Keratinocyte (primary cell): ENCODE data around the gene DFFB. TPM values are rescaled to one million over a fixed set of nuclear protein-coding genes. Genes with fewer than 3 reads are reported as not detected.

ENCODE experiments used
- DNase-seq: peaks from one replicate; pipeline ENCODE4 v3.0.0-alpha.2; 2011; ENCODE audit warnings: low read depth, missing footprints, low spot score
- FAIRE-seq: peaks from 2 replicates; lab custom pipeline; 2011; peaks lifted over from hg19 to GRCh38; lab: Jason Lieb, UNC
- H2AFZ ChIP-seq: 2 replicates; pipeline ENCODE4 v1.6.0; 2012; ENCODE audit warnings: low read length, control low read depth, inconsistent platforms; ENCODE audit not compliant: control insufficient read depth
- H3K27ac ChIP-seq: 2 replicates; pipeline ENCODE4 v1.5.1; 2011; ENCODE audit warnings: low read length; ENCODE audit not compliant: control insufficient read depth, insufficient read depth
- H3K27me3 ChIP-seq: 3 replicates; pipeline ENCODE4 v1.6.0; 2011; ENCODE audit warnings: low read length; ENCODE audit not compliant: control insufficient read depth, insufficient read depth; ENCODE audit errors: extremely low read depth
- H3K36me3 ChIP-seq, 2 experiments: 2 replicates in 1 of 2; 3 replicates in 1 of 2; pipeline ENCODE4 v1.5.1; 2011; ENCODE audit warnings: low read length in 2 of 2, mild to moderate bottlenecking in 1 of 2; ENCODE audit not compliant: control insufficient read depth in 2 of 2, insufficient read depth in 2 of 2; ENCODE audit errors: extremely low read depth in 1 of 2
- H3K4me1 ChIP-seq: 3 replicates; pipeline ENCODE4 v1.5.1; 2011; ENCODE audit warnings: low read length; ENCODE audit not compliant: control insufficient read depth, insufficient read depth; ENCODE audit errors: extremely low read depth
- H3K4me2 ChIP-seq: 3 replicates; pipeline ENCODE4 v1.6.0; 2011; ENCODE audit warnings: low read depth, low read length; ENCODE audit not compliant: control insufficient read depth, insufficient read depth; ENCODE audit errors: extremely low read depth
- H3K4me3 ChIP-seq, 3 experiments: fragments of 200-600 bp in 1 of 3; sonication (generic) in 1 of 3; 2 replicates in 2 of 3; 3 replicates in 1 of 3; pipeline ENCODE4 v1.5.1; 2011 to 2016; ENCODE audit warnings: low read length in 3 of 3, mild to moderate bottlenecking in 3 of 3, control low read depth in 2 of 3, inconsistent platforms in 1 of 3, low read depth in 1 of 3, mixed read lengths in 1 of 3, mixed run types in 1 of 3, moderate library complexity in 1 of 3; ENCODE audit not compliant: control insufficient read depth in 2 of 3, insufficient read depth in 2 of 3; ENCODE audit errors: extremely low read depth in 1 of 3
- H3K79me2 ChIP-seq: 2 replicates; pipeline ENCODE4 v1.6.0; 2012; ENCODE audit warnings: low read length; ENCODE audit not compliant: control insufficient read depth, insufficient read depth
- H3K9ac ChIP-seq: 3 replicates; pipeline ENCODE4 v1.6.0; 2011; ENCODE audit warnings: low read length; ENCODE audit not compliant: control insufficient read depth, insufficient read depth; ENCODE audit errors: extremely low read depth
- H3K9me1 ChIP-seq: 3 replicates; pipeline ENCODE4 v1.6.0; 2011; ENCODE audit warnings: low read length; ENCODE audit not compliant: control insufficient read depth, insufficient read depth; ENCODE audit errors: extremely low read depth
- H3K9me3 ChIP-seq: 2 replicates; pipeline ENCODE4 v1.5.1; 2012; ENCODE audit warnings: low read depth, low read length; ENCODE audit not compliant: control insufficient read depth
- H4K20me1 ChIP-seq: 3 replicates; pipeline ENCODE4 v1.6.0; 2011; ENCODE audit warnings: low read length; ENCODE audit not compliant: control insufficient read depth, insufficient read depth; ENCODE audit errors: extremely low read depth
- CTCF ChIP-seq, 3 experiments: IDR thresholded peaks in 1 of 3; conservative IDR thresholded peaks in 1 of 3; optimal IDR thresholded peaks in 1 of 3; 2 replicates in 2 of 3; 3 replicates in 1 of 3; pipeline versions ENCODE3 to v1.5.1; 2011; ENCODE audit warnings: low read length in 3 of 3, mild to moderate bottlenecking in 3 of 3, moderate library complexity in 2 of 3, control low read depth in 1 of 3, inconsistent platforms in 1 of 3; ENCODE audit not compliant: insufficient read depth in 2 of 3; ENCODE audit errors: extremely low read depth in 1 of 3
- EZH2 ChIP-seq: IDR thresholded peaks from one replicate; pipeline ENCODE4 v1.6.1; 2012; ENCODE audit warnings: inconsistent platforms, mild to moderate bottlenecking, low read length, moderate library complexity
- dilution Hi-C: fragments of 300-500 bp; cut with MboI; formaldehyde crosslinking; loops from one replicate; pipeline ENCODE4 v1.7.0; 2020; ENCODE audit warnings: low sequenced_read_pairs; ENCODE audit not compliant: extremely low pct_ligation_motif_present
- polyA plus RNA-seq, 5 experiments: library from polyadenylated mRNA; depleted of rRNA in 3 of 5; stranded (reverse) in 3 of 5; stranded (forward) in 1 of 5; unstranded in 1 of 5; fragments of >200 nt; gene quantifications; 1 replicate in 1 of 5; 2 replicates in 3 of 5; 3 replicates in 1 of 5; pipeline versions ENCODE4 v1.2.1 to v1.2.3, GENCODE V29; 2011 to 2012; ENCODE audit warnings: missing spikeins in 2 of 5, low read depth in 1 of 5, low replicate concordance in 1 of 5

Gene DFFB
- polyA plus RNA-seq, 1 donor (not counting 4 experiments of a cell fraction or from before 2014, with no cell fraction given) = 5.2 TPM

- DNase-seq (no peak), FAIRE-seq (no peak)
- Histone ChIP-seq H2AFZ (no peak overlapping the region), H3K27ac (no peak overlapping the region), H3K4me1 (no peaks in the 10 kb centered on the region), H3K4me2 (no peak overlapping the region), H3K36me3 (peaks cover 15 to 17% of the 10 kb centered on the region in 2 experiments), H3K4me3 (no peak overlapping the region), H3K9ac (no peak overlapping the region), H3K9me3 (no peaks in the 10 kb centered on the region), H3K79me2 (no peaks in the 10 kb centered on the region), H3K27me3 (no peaks in the 10 kb centered on the region), H4K20me1 (no peaks in the 10 kb centered on the region), H3K9me1 (no peaks in the 10 kb centered on the region)
- dilution Hi-C loops = no loop called here
- no peak for TF ChIP-seq EZH2
- no peak for TF ChIP-seq CTCF (optimal IDR thresholded peaks at IDR 0.05 in 1 of 3, IDR thresholded peaks at IDR 0.05 in 1 of 3, conservative IDR thresholded peaks at IDR 0.05 in 1 of 3; ENCODE audit: extremely low read depth in 1 of 3, insufficient read depth in 2 of 3, low read length in 3 of 3)
These were observed 28.3 kb downstream of the DFFB start for GRCh38 chr1:3885611-3886010.

- Histone ChIP-seq H2AFZ (no peak overlapping the region), H3K36me3 (peaks cover 18% of the 10 kb centered on the region in 2 experiments), H3K4me1 (no peaks in the 10 kb centered on the region), H3K27ac (no peak overlapping the region), H3K9ac (no peak overlapping the region), H4K20me1 (no peaks in the 10 kb centered on the region), H3K79me2 (no peaks in the 10 kb centered on the region), H3K9me1 (no peaks in the 10 kb centered on the region), H3K4me3 (no peak overlapping the region), H3K9me3 (no peaks in the 10 kb centered on the region), H3K27me3 (no peaks in the 10 kb centered on the region), H3K4me2 (no peak overlapping the region)
- TF ChIP-seq CTCF (optimal IDR thresholded peaks at IDR 0.05 in 1 of 3, IDR thresholded peaks at IDR 0.05 in 1 of 3, conservative IDR thresholded peaks at IDR 0.05 in 1 of 3; ENCODE audit: extremely low read depth in 1 of 3, insufficient read depth in 2 of 3, low read length in 3 of 3) = no peak
- TF ChIP-seq EZH2 = no peak
- dilution Hi-C loops = no loop called here
- no peak for FAIRE-seq
- DNase-seq = no peak
These were observed 28.9 kb downstream of the DFFB start for GRCh38 chr1:3886106-3886670.
